Activated CD4-positive, alpha-beta T cell treated with anti-CD3 and anti-CD28 coated beads, Interleukin-2, amount 50 U/mL, for 16 hours (primary cell): ENCODE results near the gene LHX4.

ENCODE experiments used
- DNase-seq: peaks from one replicate; pipeline ENCODE4 v3.0.0-alpha.2; 2020

The LHX4 gene

GRCh38 chr1:180247061-180247460, 17.0 kb downstream of the LHX4 start:
- peak; percentile 33 for DNase-seq

GRCh38 chr1:180247580-180247979, 17.5 kb downstream of the LHX4 start:
- DNase-seq: no peak

- no peak for DNase-seq
These were observed 18.1 kb downstream of the LHX4 start for GRCh38 chr1:180248176-180248575.

- DNase-seq: no peak
These were observed 18.9 kb downstream of the LHX4 start for GRCh38 chr1:180248731-180249681.

GRCh38 chr1:180249725-180250498, 19.8 kb downstream of the LHX4 start:
- no peak for DNase-seq

GRCh38 chr1:180250499-180250770, 20.4 kb downstream of the LHX4 start:
- no peak for DNase-seq

GRCh38 chr1:180250883-180251509, 20.9 kb downstream of the LHX4 start:
- DNase-seq: no peak

- no peak for DNase-seq
These were observed 21.7 kb downstream of the LHX4 start for GRCh38 chr1:180251526-180252305.

- DNase-seq: peak; percentile 78
These were observed 22.8 kb downstream of the LHX4 start for GRCh38 chr1:180252638-180253536.

GRCh38 chr1:180253585-180254495, 23.8 kb downstream of the LHX4 start:
- DNase-seq: no peak

- DNase-seq: no peak
These were observed 24.4 kb downstream of the LHX4 start for GRCh38 chr1:180254496-180254819.

GRCh38 chr1:180254854-180255253, 24.8 kb downstream of the LHX4 start:
- DNase-seq: no peak

- no peak for DNase-seq
These were observed 25.7 kb downstream of the LHX4 start for GRCh38 chr1:180255536-180256340.

GRCh38 chr1:180256341-180257027, 26.4 kb downstream of the LHX4 start:
- no peak for DNase-seq

- no peak for DNase-seq
These were observed 26.9 kb downstream of the LHX4 start for GRCh38 chr1:180257028-180257386.

- no peak for DNase-seq
These were observed 27.4 kb downstream of the LHX4 start for GRCh38 chr1:180257486-180257885.

- no peak for DNase-seq
These were observed 28.2 kb downstream of the LHX4 start for GRCh38 chr1:180258290-180258689.

GRCh38 chr1:180258935-180259334, 28.9 kb downstream of the LHX4 start:
- no peak for DNase-seq
